ENCODE measurements around the gene SLC2A13. TPM values are rescaled to one million over a fixed set of nuclear protein-coding genes. Genes with fewer than 3 reads are reported as not detected.
"Not testable (repeated sequence)": the region's sequence is repeated elsewhere in the genome, so short reads cannot be mapped to it uniquely, and the experiment has no call there.

SLC2A13 gene
- total RNA-seq, 1 donor from 2014 or later: 6.9 TPM

GRCh38 chr12:39931231-39931630 is 174.7 kb downstream of the SLC2A13 start:
- Mint-ChIP-seq H3K9me3 (ENCODE audit: unreplicated experiment) (no peaks in the 10 kb centered on the region), H3K4me1 (ENCODE audit: unreplicated experiment) (peaks cover 2% of the 10 kb centered on the region), H3K4me3 (ENCODE audit: unreplicated experiment) (no peak overlapping the region), H3K27ac (ENCODE audit: unreplicated experiment) (no peak overlapping the region), H3K36me3 (ENCODE audit: unreplicated experiment) (no peaks in the 10 kb centered on the region), H3K27me3 (ENCODE audit: unreplicated experiment) (no peaks in the 10 kb centered on the region)
- no peak for DNase-seq (ENCODE audit: extremely low spot score, unreplicated experiment)
- TF ChIP-seq CTCF (IDR thresholded peaks at IDR 0.05): no peak

DNA sequence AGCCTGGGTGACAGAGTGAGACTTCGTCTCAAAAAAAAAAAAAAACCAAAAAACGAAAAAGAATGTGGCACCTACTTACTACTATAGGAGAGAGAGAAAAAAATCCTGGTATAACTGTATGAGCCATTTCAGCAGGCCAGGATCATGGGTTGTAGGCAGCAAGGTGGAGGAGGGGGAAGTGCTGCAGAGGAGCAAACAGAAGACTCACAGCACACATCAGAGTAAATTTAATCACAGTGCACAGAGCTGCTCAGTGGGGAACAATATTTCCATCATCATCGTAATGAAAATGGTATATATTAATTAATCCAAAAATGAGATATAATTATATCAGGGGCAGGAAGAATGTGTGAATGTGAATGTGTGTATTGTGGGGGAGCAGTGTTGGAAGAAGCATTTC is 175.8 kb downstream of the SLC2A13 start:
- Mint-ChIP-seq H3K9me3 (ENCODE audit: unreplicated experiment) (no peaks in the 10 kb centered on the region), H3K4me1 (ENCODE audit: unreplicated experiment) (no peaks in the 10 kb centered on the region), H3K27me3 (ENCODE audit: unreplicated experiment) (no peaks in the 10 kb centered on the region), H3K4me3 (ENCODE audit: unreplicated experiment) (no peak overlapping the region), H3K36me3 (ENCODE audit: unreplicated experiment) (no peaks in the 10 kb centered on the region), H3K27ac (ENCODE audit: unreplicated experiment) (no peak overlapping the region)
- TF ChIP-seq CTCF (IDR thresholded peaks at IDR 0.05): no peak
- no peak for DNase-seq (ENCODE audit: extremely low spot score, unreplicated experiment)

DNA sequence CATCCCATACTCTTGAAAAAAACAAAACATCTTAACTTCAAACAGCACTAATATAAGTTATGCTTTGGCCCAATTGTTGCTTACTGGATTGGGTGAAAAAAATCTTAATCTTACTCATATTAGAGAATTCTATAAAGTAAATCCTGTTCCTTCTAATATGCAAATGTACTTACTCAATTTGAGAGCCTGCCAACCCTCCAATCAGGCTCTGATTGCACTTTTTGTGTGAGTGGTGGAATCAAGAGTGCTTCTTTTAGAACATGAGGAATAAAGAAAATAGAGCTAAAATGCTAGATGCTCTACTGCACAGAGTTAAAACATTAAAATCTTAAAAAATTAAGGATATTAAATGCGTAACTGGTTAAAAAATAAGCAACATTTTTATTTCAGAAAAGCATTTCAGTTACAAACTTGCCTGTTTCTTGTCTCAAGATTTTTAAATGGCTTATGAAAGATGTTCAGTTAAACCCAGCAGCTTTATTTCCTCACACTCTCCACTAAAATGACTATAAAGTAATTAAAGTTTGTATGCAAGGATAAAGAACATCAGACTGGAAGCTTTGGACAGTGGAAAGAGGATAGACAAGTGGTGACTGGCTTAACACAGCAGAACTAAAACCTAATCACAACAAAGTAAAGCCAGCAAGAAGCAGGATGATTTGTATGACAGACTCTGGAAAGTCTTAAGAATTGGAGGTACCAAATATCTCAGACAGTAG is 177.5 kb downstream of the SLC2A13 start:
- no peak for TF ChIP-seq CTCF (IDR thresholded peaks at IDR 0.05)
- Mint-ChIP-seq H3K27ac (ENCODE audit: unreplicated experiment) (no peak overlapping the region), H3K9me3 (ENCODE audit: unreplicated experiment) (no peaks in the 10 kb centered on the region), H3K4me1 (ENCODE audit: unreplicated experiment) (no peaks in the 10 kb centered on the region), H3K36me3 (ENCODE audit: unreplicated experiment) (no peaks in the 10 kb centered on the region), H3K27me3 (ENCODE audit: unreplicated experiment) (no peaks in the 10 kb centered on the region), H3K4me3 (ENCODE audit: unreplicated experiment) (no peak overlapping the region)
- DNase-seq (ENCODE audit: extremely low spot score, unreplicated experiment): no peak

DNA sequence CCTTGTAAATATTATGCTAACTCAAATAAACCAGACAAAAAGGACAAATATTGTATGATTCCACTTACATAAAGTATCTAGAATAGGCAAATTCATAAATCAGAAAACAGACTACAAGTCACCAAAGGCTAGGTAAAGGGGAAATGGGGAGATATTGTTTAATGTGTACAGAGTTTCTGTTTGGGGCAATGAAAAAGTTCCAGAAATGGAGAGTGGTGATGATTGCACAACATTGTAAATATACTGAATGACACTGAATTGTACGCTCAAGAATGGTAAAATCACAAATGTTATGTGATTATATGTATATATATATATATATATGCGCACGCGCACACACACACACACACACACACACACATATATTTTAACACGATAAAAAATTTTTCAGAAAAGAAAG is 182.5 kb downstream of the SLC2A13 start:
- no peak overlapping the region for H3K27ac Mint-ChIP-seq (ENCODE audit: unreplicated experiment)
- H3K27me3 Mint-ChIP-seq (ENCODE audit: unreplicated experiment): no peaks in the 10 kb centered on the region
- H3K4me1 Mint-ChIP-seq (ENCODE audit: unreplicated experiment): no peaks in the 10 kb centered on the region
- no peak for TF ChIP-seq CTCF (IDR thresholded peaks at IDR 0.05)
- H3K36me3 Mint-ChIP-seq (ENCODE audit: unreplicated experiment): no peaks in the 10 kb centered on the region
- H3K9me3 Mint-ChIP-seq (ENCODE audit: unreplicated experiment): no peaks in the 10 kb centered on the region
- no peak overlapping the region for H3K4me3 Mint-ChIP-seq (ENCODE audit: unreplicated experiment)
- DNase-seq (ENCODE audit: extremely low spot score, unreplicated experiment): no peak

- not testable (repeated sequence) for DNase-seq (ENCODE audit: extremely low spot score, unreplicated experiment); H3K4me1 Mint-ChIP-seq (ENCODE audit: unreplicated experiment); H3K9me3 Mint-ChIP-seq (ENCODE audit: unreplicated experiment); H3K36me3 Mint-ChIP-seq (ENCODE audit: unreplicated experiment); H3K4me3 Mint-ChIP-seq (ENCODE audit: unreplicated experiment); H3K27ac Mint-ChIP-seq (ENCODE audit: unreplicated experiment); H3K27me3 Mint-ChIP-seq (ENCODE audit: unreplicated experiment)
These were observed 183.3 kb downstream of the SLC2A13 start for GRCh38 chr12:39922598-39922997.
